Measurements from ENCODE around the gene CXCR3. TPM values are rescaled to one million over a fixed set of nuclear protein-coding genes. Genes with fewer than 3 reads are reported as not detected.

The CXCR3 gene
- total and polyA plus RNA-seq, 10 of the 15 experiments (the other 5 are each of a cell fraction or from before 2014, with no cell fraction given) = 1.4 to 48.2 (median 15.7) TPM

DNA sequence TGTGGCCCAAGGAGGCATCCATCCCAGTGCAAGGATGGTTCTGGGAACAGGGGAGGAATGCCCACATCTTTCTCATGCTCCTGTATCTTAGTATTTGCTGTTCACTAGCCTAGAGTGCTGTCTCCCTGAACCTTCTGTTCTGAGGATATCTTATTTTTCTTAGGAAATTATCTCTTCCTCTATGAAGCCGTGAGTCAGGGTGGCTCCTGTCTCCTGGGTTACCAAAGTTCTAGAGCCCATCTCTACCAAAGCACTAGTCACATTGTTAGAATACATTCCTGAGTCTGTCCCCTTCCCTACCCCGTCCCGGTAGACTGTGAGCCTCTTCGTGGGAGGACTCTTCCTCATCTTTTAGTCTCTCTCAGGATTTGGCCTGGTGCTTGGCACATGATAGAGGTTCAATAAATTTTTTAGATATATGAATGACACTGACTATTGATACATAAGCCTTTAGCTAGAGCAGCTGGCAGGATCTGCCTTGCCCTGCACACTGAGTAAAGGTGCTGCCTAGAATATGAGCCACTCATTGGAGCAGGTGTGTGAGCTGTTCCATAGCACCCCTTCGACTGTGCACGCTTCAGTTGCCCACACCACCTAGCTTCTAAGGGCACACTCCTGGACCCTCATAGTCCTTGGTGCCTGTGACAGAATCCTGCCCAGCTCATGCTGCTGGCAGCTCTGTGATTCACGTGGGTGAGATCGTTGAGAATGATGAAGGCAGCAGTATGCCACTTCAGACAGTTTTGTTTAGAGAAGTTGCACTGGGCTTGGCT is 13.3 kb downstream of the CXCR3 start:
- Histone ChIP-seq H3K4me3 (no peak overlapping the region), H4K20me1 (ENCODE audit: control insufficient read depth, insufficient read depth) (no peaks in the 10 kb centered on the region), H3K9me3 (replicated peaks; ENCODE audit: control insufficient read depth, insufficient read depth, low read length) (no peaks in the 10 kb centered on the region; the same call in 2 of the 3 replicates), H3K27ac (ENCODE audit: control insufficient read depth, insufficient read depth) (no peak overlapping the region), H3K27me3 (replicated peaks in 1 of 2; ENCODE audit: control insufficient read depth in 2 of 2, insufficient read depth in 2 of 2, low read length in 1 of 2) (no peaks in the 10 kb centered on the region; a peak in 1 of 4 replicates), H3K9ac (ENCODE audit: control insufficient read depth, insufficient read depth, low read length) (no peak overlapping the region), H3K4me1 (ENCODE audit: control insufficient read depth, insufficient read depth, low read length) (no peaks in the 10 kb centered on the region), H3K4me2 (ENCODE audit: control insufficient read depth, insufficient read depth) (no peak overlapping the region), H3K36me3 (ENCODE audit: control insufficient read depth in 2 of 2, insufficient read depth in 2 of 2, low read length in 1 of 2) (peaks cover 0 to 9% of the 10 kb centered on the region in 2 experiments; a peak in 3 of 4 replicates), H2AFZ (ENCODE audit: control insufficient read depth, low read depth, low read length) (no peak overlapping the region), H3K79me2 (ENCODE audit: control insufficient read depth, insufficient read depth, low read length) (no peaks in the 10 kb centered on the region)
- intact Hi-C loops (cut with micrococcal nuclease; ENCODE audit: unreplicated experiment) = no loop called here
- POLR2A ChIA-PET = no interaction called here
- CTCF ChIA-PET = no interaction called here
- no peak for TF ChIP-seq POLR2AphosphoS2 (IDR thresholded peaks at IDR 0.05; ENCODE audit: low read depth, low read length)
- no peak for TF ChIP-seq TAF1 (IDR thresholded peaks at IDR 0.05; ENCODE audit: borderline replicate concordance, low read depth, low read length)
- no peak for TF ChIP-seq CHD1 (IDR thresholded peaks at IDR 0.05; ENCODE audit: low read depth, low read length)
- TF ChIP-seq, protein P1, sequence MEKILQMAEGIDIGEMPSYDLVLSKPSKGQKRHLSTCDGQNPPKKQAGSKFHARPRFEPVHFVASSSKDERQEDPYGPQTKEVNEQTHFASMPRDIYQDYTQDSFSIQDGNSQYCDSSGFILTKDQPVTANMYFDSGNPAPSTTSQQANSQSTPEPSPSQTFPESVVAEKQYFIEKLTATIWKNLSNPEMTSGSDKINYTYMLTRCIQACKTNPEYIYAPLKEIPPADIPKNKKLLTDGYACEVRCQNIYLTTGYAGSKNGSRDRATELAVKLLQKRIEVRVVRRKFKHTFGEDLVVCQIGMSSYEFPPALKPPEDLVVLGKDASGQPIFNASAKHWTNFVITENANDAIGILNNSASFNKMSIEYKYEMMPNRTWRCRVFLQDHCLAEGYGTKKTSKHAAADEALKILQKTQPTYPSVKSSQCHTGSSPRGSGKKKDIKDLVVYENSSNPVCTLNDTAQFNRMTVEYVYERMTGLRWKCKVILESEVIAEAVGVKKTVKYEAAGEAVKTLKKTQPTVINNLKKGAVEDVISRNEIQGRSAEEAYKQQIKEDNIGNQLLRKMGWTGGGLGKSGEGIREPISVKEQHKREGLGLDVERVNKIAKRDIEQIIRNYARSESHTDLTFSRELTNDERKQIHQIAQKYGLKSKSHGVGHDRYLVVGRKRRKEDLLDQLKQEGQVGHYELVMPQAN (conservative IDR thresholded peaks at IDR 0.05) = no peak
- TF ChIP-seq HCFC1 (IDR thresholded peaks at IDR 0.05; ENCODE audit: low read length) = no peak
- TF ChIP-seq EP300 (IDR thresholded peaks at IDR 0.05; ENCODE audit: borderline replicate concordance in 1 of 2, control insufficient read depth in 1 of 2, low read depth in 2 of 2, low read length in 2 of 2) = no peak
- TF ChIP-seq, protein P2, sequence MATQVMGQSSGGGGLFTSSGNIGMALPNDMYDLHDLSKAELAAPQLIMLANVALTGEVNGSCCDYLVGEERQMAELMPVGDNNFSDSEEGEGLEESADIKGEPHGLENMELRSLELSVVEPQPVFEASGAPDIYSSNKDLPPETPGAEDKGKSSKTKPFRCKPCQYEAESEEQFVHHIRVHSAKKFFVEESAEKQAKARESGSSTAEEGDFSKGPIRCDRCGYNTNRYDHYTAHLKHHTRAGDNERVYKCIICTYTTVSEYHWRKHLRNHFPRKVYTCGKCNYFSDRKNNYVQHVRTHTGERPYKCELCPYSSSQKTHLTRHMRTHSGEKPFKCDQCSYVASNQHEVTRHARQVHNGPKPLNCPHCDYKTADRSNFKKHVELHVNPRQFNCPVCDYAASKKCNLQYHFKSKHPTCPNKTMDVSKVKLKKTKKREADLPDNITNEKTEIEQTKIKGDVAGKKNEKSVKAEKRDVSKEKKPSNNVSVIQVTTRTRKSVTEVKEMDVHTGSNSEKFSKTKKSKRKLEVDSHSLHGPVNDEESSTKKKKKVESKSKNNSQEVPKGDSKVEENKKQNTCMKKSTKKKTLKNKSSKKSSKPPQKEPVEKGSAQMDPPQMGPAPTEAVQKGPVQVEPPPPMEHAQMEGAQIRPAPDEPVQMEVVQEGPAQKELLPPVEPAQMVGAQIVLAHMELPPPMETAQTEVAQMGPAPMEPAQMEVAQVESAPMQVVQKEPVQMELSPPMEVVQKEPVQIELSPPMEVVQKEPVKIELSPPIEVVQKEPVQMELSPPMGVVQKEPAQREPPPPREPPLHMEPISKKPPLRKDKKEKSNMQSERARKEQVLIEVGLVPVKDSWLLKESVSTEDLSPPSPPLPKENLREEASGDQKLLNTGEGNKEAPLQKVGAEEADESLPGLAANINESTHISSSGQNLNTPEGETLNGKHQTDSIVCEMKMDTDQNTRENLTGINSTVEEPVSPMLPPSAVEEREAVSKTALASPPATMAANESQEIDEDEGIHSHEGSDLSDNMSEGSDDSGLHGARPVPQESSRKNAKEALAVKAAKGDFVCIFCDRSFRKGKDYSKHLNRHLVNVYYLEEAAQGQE (IDR thresholded peaks at IDR 0.05; ENCODE audit: low read depth, low read length) = no peak
- TF ChIP-seq, protein P3, sequence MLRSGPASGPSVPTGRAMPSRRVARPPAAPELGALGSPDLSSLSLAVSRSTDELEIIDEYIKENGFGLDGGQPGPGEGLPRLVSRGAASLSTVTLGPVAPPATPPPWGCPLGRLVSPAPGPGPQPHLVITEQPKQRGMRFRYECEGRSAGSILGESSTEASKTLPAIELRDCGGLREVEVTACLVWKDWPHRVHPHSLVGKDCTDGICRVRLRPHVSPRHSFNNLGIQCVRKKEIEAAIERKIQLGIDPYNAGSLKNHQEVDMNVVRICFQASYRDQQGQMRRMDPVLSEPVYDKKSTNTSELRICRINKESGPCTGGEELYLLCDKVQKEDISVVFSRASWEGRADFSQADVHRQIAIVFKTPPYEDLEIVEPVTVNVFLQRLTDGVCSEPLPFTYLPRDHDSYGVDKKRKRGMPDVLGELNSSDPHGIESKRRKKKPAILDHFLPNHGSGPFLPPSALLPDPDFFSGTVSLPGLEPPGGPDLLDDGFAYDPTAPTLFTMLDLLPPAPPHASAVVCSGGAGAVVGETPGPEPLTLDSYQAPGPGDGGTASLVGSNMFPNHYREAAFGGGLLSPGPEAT (IDR thresholded peaks at IDR 0.05; ENCODE audit: low read depth) = no peak
- TF ChIP-seq, protein P4, sequence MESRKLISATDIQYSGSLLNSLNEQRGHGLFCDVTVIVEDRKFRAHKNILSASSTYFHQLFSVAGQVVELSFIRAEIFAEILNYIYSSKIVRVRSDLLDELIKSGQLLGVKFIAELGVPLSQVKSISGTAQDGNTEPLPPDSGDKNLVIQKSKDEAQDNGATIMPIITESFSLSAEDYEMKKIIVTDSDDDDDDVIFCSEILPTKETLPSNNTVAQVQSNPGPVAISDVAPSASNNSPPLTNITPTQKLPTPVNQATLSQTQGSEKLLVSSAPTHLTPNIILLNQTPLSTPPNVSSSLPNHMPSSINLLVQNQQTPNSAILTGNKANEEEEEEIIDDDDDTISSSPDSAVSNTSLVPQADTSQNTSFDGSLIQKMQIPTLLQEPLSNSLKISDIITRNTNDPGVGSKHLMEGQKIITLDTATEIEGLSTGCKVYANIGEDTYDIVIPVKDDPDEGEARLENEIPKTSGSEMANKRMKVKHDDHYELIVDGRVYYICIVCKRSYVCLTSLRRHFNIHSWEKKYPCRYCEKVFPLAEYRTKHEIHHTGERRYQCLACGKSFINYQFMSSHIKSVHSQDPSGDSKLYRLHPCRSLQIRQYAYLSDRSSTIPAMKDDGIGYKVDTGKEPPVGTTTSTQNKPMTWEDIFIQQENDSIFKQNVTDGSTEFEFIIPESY (IDR thresholded peaks at IDR 0.05) = no peak
- DNase-seq (ENCODE audit: low read depth, low spot score) (no peak), FAIRE-seq (no peak), ATAC-seq (no peak)
- 64% methylated on average over 8 of the region's 8 CpGs for WGBS (ENCODE audit: insufficient coverage, insufficient replicate concordance, low lambda C conversion rate, missing lambda C conversion rate)
- in situ Hi-C loops (cut with MboI) = no loop called here
- no TSS peak for BruUV-seq (replicated peaks)
- SMC1A ChIA-PET (ENCODE audit: uncharacterized antibody, unreplicated experiment) = no interaction called here
- RAD21 ChIA-PET (ENCODE audit: unreplicated experiment) = no interaction called here
